HFFc6 (cell line): ENCODE data around the gene OR10H1. TPM values are rescaled to one million over a fixed set of nuclear protein-coding genes. Genes with fewer than 3 reads are reported as not detected.
"Not testable (repeated sequence)": the region's sequence is repeated elsewhere in the genome, so short reads cannot be mapped to it uniquely, and the experiment has no call there.

Source experiments
- DNase-seq: peaks from one replicate; pipeline ENCODE4 v3.0.0-alpha.2; 2018
- H3K27ac Mint-ChIP-seq: 2 replicates; pipeline ENCODE4 v1.8.0; 2020; ENCODE audit warnings: mild to moderate bottlenecking, mixed read lengths
- H3K27me3 Mint-ChIP-seq: 2 replicates; pipeline ENCODE4 v1.8.0; 2021; ENCODE audit warnings: mild to moderate bottlenecking, moderate library complexity, mixed read lengths; ENCODE audit not compliant: insufficient read depth
- H3K36me3 Mint-ChIP-seq: 2 replicates; pipeline ENCODE4 v1.8.0; 2021; ENCODE audit warnings: low read depth, mixed read lengths
- H3K4me1 Mint-ChIP-seq: 2 replicates; pipeline ENCODE4 v1.8.0; 2020; ENCODE audit warnings: low read depth, mixed read lengths
- H3K4me3 Mint-ChIP-seq: 2 replicates; pipeline ENCODE4 v1.8.0; 2020; ENCODE audit warnings: mild to moderate bottlenecking, moderate library complexity, mixed read lengths
- H3K9me3 Mint-ChIP-seq: 2 replicates; pipeline ENCODE4 v1.8.0; 2020; ENCODE audit warnings: mild to moderate bottlenecking, mixed read lengths
- CTCF ChIP-seq: fragments of 200-600 bp; sonication (generic); IDR thresholded peaks from 2 replicates; pipeline ENCODE4 v1.5.0; 2021; ENCODE audit warnings: antibody characterized with exemption, mild to moderate bottlenecking
- total RNA-seq, 6 experiments: library from RNA; stranded (reverse); fragmentation: NEBNext Ultra II Directional; extraction: Animal tissue kit (Norgen Biotek cat#: 25700); gene quantifications; 2 replicates in 1 of 6; 3 replicates in 5 of 6; pipeline ENCODE4 v1.2.3, GENCODE V29; 2021

The OR10H1 gene
- total RNA-seq, 6 experiments from 2014 or later = not detected

DNA sequence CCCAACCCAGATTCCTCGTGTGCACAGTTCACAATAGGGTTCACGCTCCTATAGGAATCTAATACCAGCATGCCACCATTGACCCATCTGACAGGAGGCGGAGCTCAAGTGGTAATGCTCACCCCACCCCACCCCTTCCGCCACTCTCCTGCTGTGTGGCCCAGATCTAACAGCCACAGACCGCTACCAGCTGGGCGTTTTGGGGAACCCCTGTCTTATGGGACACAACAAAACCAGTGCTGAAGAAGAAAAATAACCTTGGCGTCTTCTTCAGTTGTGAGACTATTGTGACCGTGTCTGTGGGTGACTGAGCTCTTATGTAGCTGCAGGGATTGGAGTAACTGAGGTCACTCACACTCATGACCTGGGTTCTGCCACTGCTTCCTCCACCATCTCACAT, 5.2 kb upstream of the OR10H1 start:
- H3K36me3 Mint-ChIP-seq = no peaks in the 10 kb centered on the region
- no peak for DNase-seq
- H3K27ac Mint-ChIP-seq = no peak overlapping the region
- no peak for TF ChIP-seq CTCF
- H3K4me1 Mint-ChIP-seq = no peaks in the 10 kb centered on the region
- H3K4me3 Mint-ChIP-seq = no peak overlapping the region
- peaks cover 23% of the 10 kb centered on the region; the same call in 1 of the 2 replicates for H3K9me3 Mint-ChIP-seq
- H3K27me3 Mint-ChIP-seq = no peaks in the 10 kb centered on the region

DNA sequence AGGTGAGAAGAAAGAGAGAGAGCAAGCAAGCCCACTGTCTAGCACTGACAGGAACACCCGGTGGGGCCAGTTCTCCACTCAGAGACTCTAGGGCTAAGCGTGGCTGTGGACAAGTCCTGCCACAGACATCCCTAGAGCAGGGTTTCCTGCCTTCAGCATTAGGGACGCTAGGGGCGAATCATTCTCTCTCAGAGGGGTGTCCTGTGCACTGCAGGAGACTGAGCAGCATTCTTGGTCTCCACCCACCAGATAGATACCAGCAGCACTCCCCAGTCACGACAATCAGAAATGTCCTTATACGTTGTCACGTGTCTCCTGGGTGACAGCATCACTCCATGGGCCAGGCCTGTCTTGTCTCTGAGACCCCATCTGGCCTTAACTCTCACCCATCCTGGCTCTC, 1.5 kb downstream of the OR10H1 start:
- peaks cover 7% of the 10 kb centered on the region; the same call in 1 of the 2 replicates for H3K36me3 Mint-ChIP-seq
- no peaks in the 10 kb centered on the region; the same call in 1 of the 2 replicates for H3K27me3 Mint-ChIP-seq
- peaks cover 38% of the 10 kb centered on the region for H3K9me3 Mint-ChIP-seq
- DNase-seq = no peak
- no peaks in the 10 kb centered on the region for H3K4me1 Mint-ChIP-seq
- H3K4me3 Mint-ChIP-seq = no peak overlapping the region
- H3K27ac Mint-ChIP-seq = no peak overlapping the region
- TF ChIP-seq CTCF = no peak

- Mint-ChIP-seq H3K36me3 (peaks cover 7% of the 10 kb centered on the region; the same call in 1 of the 2 replicates), H3K4me3 (no peak overlapping the region), H3K27ac (no peak overlapping the region), H3K27me3 (no peaks in the 10 kb centered on the region; the same call in 1 of the 2 replicates), H3K4me1 (no peaks in the 10 kb centered on the region), H3K9me3 (peaks cover 50% of the 10 kb centered on the region)
- no peak for TF ChIP-seq CTCF
- no peak for DNase-seq
These were observed 3.3 kb downstream of the OR10H1 start for GRCh38 chr19:15812060-15812722.

GRCh38 chr19:15811476-15811875, 4.0 kb downstream of the OR10H1 start:
- Mint-ChIP-seq H3K4me1 (no peaks in the 10 kb centered on the region), H3K36me3 (peaks cover 7% of the 10 kb centered on the region; the same call in 1 of the 2 replicates), H3K27me3 (no peaks in the 10 kb centered on the region; the same call in 1 of the 2 replicates), H3K4me3 (no peak overlapping the region), H3K27ac (no peak overlapping the region), H3K9me3 (peaks cover 53% of the 10 kb centered on the region)
- TF ChIP-seq CTCF = no peak
- no peak for DNase-seq

DNA sequence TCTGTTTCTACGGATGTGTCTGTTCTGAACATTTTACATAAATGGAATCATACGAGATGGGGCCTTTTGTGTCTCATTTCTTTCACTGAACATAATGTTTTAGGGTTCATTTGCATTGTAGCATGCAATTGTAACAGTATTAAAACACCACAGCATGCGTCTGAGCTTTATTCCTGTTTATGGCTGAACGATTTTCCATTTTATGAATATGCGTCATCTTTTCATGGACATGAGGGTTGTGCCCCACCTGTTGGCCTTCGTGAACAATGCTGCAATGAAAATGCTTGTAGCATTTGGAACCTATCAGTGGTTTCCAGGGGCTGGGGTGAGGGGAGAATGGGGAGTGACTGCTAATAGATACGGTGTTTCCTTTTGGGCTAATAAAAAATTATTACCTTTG, 5.1 kb downstream of the OR10H1 start:
- H3K4me3 Mint-ChIP-seq = no peak overlapping the region
- no peaks in the 10 kb centered on the region for H3K4me1 Mint-ChIP-seq
- H3K27me3 Mint-ChIP-seq = no peaks in the 10 kb centered on the region; the same call in 1 of the 2 replicates
- TF ChIP-seq CTCF = no peak
- H3K27ac Mint-ChIP-seq = no peak overlapping the region
- no peak for DNase-seq
- H3K9me3 Mint-ChIP-seq = peaks cover 57% of the 10 kb centered on the region
- peaks cover 7% of the 10 kb centered on the region; the same call in 1 of the 2 replicates for H3K36me3 Mint-ChIP-seq

- not testable (repeated sequence) for H3K4me1 Mint-ChIP-seq, DNase-seq, H3K4me3 Mint-ChIP-seq, H3K27me3 Mint-ChIP-seq, H3K27ac Mint-ChIP-seq, H3K36me3 Mint-ChIP-seq
- peaks cover 69% of the 10 kb centered on the region for H3K9me3 Mint-ChIP-seq
These were observed 21.2 kb downstream of the OR10H1 start for GRCh38 chr19:15794279-15794678.
